Activated naive CD8-positive, alpha-beta T cell (primary cell): ENCODE results near the gene PEX11G.
A peak's percentile ranks its signal among the peaks of the same experiment; 100 is the strongest.

ENCODE experiments used
- H3K27ac Mint-ChIP-seq: one replicate; pipeline ENCODE4 v1.8.0; 2021; ENCODE audit warnings: mixed read lengths
- H3K27me3 Mint-ChIP-seq: one replicate; pipeline ENCODE4 v1.8.0; 2021; ENCODE audit warnings: mixed read lengths
- H3K36me3 Mint-ChIP-seq: one replicate; pipeline ENCODE4 v1.8.0; 2021; ENCODE audit warnings: mixed read lengths
- H3K4me1 Mint-ChIP-seq: one replicate; pipeline ENCODE4 v1.8.0; 2021; ENCODE audit warnings: low read depth, mixed read lengths
- H3K4me3 Mint-ChIP-seq: one replicate; pipeline ENCODE4 v1.8.0; 2021; ENCODE audit warnings: mild to moderate bottlenecking, mixed read lengths
- H3K9me3 Mint-ChIP-seq: one replicate; pipeline ENCODE4 v1.8.0; 2021; ENCODE audit warnings: low read depth, mixed read lengths

PEX11G gene

DNA sequence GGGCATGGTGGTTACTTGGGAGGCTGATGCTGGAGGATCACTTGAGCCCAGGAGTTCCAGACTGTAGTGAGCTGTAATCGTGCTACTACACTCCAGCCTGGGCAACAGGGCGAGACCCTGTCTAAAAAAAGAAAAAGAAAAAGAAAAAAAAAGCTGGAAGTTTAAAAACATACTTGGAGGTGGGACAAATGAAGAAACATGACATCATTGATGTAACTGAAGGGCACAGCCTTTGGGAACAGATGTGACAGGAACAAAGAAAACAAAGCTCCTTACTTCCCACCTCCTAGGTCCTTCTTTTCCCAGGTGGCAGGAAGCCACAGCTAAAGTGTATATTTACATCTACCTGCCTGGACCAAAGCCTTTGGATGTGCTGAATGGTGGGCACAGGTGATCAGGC lies 1.9 kb downstream of the PEX11G start:
- H3K4me3 Mint-ChIP-seq = peak overlapping the region; percentile 42
- peaks cover 22% of the 10 kb centered on the region for H3K4me1 Mint-ChIP-seq
- H3K27me3 Mint-ChIP-seq = no peaks in the 10 kb centered on the region
- no peak overlapping the region for H3K27ac Mint-ChIP-seq
- H3K9me3 Mint-ChIP-seq = no peaks in the 10 kb centered on the region
- no peaks in the 10 kb centered on the region for H3K36me3 Mint-ChIP-seq

DNA sequence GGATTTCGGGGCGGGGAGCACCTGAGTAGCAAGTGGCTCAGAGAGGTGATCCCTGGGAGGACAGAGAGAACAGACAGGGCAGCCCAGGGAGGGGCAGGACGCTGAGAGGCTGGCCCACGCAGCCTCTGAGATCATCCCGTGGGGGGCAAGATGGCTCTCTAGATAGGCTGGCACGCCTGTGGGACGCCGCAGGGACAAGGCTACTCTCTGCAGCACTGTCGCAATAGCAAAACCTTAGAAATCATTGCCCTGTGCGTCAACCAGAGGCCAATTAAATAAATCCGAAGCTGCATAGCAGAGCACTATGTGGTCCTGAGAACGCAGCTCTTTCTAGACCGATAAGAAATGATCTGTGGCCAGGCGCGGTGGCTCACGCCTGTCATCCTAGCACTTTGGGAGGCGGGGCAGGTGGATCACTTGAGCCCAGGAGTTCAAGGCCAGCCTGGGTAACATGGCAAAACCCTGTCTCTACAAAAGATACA lies 5.1 kb downstream of the PEX11G start:
- no peak overlapping the region for H3K4me3 Mint-ChIP-seq
- no peaks in the 10 kb centered on the region for H3K9me3 Mint-ChIP-seq
- no peaks in the 10 kb centered on the region for H3K27me3 Mint-ChIP-seq
- peaks cover 12% of the 10 kb centered on the region for H3K4me1 Mint-ChIP-seq
- no peak overlapping the region for H3K27ac Mint-ChIP-seq
- no peaks in the 10 kb centered on the region for H3K36me3 Mint-ChIP-seq

DNA sequence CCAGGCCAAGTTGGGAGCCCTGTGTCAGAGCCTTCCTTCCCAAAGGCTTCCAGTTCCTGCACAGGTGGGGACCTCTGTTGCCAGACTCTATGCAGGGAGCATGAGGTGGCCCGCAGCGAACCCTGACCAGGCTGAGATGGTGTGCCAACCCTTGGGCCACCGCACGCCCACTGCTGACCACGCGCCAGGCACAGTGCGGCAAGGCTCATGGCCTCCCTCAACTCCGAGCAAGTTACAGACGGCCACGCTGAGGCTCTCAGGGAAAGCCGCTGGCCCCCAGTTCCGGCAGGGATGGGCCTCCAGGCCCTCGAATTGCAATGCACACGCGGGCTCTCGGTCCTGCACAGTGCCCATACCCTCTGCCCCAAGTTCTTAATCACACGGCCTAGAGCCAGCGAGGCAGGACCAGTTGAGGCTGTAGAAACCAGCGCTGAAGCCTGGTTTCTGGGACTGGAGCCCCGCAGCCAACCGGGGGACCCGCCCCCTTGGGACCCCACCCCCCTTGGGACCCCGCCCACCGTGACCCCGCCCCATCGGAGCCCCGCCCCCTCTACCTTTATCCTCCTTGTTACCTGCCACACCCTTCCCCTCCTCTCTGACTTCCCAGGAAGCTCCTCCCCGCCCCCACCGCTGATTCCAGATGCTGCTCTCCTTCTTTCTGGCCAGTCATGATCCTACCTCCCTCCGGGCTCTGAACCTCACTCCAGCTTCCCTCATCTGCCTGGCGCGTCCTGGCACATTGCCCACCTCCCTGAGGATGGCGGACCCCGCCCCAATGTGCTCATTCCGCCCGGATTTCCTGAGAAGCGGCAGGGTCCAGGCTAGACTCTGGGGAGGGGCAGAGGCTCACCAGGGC lies 6.0 kb downstream of the PEX11G start:
- Mint-ChIP-seq H3K27me3 (no peaks in the 10 kb centered on the region), H3K4me1 (peaks cover 12% of the 10 kb centered on the region), H3K4me3 (no peak overlapping the region), H3K36me3 (no peaks in the 10 kb centered on the region), H3K27ac (no peak overlapping the region), H3K9me3 (no peaks in the 10 kb centered on the region)

DNA sequence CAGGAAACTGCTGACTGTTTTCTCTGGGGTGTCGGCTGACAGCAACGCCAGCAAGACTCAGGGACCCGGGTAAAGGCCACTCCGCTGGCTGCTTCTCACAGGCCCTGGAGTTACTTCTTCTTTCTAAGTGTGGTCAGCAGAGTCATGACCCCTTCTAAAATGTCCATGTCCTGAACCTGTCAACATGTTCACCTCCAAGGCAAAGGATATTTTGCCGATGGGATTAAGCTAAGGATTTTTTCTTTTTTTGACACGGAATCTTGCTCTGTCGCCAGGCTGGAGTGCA lies 7.9 kb downstream of the PEX11G start:
- Mint-ChIP-seq H3K9me3 (no peaks in the 10 kb centered on the region), H3K27me3 (no peaks in the 10 kb centered on the region), H3K4me3 (no peak overlapping the region), H3K36me3 (no peaks in the 10 kb centered on the region), H3K27ac (no peak overlapping the region), H3K4me1 (peaks cover 12% of the 10 kb centered on the region)

DNA sequence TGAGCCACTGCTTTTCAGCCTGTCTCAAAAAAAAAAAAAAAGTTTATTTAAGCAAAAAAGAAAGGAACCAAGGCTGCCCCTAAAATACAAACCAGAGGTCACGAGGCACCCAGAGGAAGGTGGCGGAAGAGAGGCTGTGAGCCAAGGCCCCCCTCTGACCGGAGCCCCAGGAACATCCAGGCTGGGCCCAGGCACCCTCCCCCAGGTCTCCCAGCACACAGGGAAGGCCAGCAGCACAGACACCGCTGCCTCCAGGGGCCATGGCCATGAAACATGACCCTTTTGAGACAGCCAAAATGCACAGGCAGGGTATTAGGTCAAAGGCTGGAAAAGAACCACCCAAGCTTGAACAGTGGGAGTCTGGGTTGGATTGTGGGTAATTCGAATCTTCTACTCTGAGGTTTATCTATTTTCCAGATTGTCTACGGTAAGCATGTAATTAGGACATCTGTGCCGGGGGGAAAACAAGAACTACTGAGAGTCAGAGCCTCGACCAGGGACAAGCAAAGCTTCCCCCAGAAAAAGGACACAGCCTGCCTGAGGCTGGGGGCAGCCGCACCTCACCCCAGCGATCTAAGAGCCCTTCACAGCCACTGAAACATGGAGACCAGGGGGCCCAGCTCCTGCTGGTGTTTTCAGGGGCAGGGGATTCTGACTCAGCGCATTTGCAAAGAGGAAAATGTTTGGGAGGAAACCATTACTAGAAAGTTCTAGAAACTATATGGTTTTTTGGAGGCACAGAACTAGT lies 8.4 kb downstream of the PEX11G start:
- Mint-ChIP-seq H3K4me3 (no peak overlapping the region), H3K4me1 (peaks cover 12% of the 10 kb centered on the region), H3K27me3 (no peaks in the 10 kb centered on the region), H3K9me3 (no peaks in the 10 kb centered on the region), H3K27ac (peak overlapping the region; percentile 17), H3K36me3 (no peaks in the 10 kb centered on the region)

DNA sequence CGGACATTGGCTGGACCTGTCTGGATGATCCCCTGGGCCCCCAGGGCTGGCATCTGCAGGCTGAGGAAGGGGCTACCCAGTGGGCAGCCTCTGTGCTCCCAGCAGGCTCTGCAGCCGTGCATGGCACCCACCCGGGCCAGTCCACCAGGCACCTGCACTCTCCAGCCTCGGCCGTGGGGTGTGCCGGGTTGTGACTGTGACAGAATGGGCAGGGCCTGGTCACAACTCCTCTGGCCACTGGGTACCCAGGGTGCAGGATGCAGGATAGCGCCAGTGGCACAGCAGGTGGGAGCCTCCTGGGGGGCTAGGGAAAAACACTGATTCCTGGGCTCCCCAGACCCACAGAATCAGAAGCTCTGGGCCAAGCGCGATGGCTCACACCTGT lies 10.0 kb downstream of the PEX11G start:
- Mint-ChIP-seq H3K27me3 (no peaks in the 10 kb centered on the region), H3K4me1 (peaks cover 9% of the 10 kb centered on the region), H3K4me3 (no peak overlapping the region), H3K9me3 (no peaks in the 10 kb centered on the region), H3K27ac (no peak overlapping the region), H3K36me3 (no peaks in the 10 kb centered on the region)

DNA sequence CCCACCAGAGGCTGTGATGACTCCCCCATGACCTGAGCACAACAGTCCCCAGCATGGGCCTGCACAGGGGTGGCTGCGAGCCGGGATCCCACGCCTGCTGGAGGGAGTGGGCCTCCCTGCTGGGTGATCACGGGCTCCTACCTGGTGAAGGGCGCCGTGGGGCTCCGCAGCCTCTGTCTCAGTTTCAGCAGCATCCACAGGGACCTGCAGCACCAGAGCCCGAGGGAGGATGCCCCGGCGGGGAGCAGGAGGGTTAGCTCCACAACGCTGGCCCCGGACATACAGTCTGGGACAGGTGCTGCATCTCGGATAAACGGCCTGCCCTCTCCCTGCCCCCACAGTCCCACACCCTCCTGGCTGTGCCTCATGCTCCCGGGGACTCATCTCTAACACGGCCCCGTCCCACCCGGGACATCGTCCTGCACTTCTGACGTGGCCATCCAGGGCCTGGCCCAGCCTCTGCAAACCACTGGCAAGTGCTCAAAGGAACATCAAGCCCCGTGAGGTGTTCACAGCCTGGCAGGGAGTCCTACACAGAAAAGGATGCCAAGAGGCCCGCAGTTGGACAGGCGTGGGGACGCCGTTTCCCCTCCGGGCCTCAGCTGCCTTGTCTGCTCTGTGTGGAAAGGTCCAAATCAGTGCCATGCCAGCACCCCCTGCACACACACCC lies 10.5 kb downstream of the PEX11G start:
- no peaks in the 10 kb centered on the region for H3K9me3 Mint-ChIP-seq
- H3K27ac Mint-ChIP-seq = no peak overlapping the region
- no peak overlapping the region for H3K4me3 Mint-ChIP-seq
- H3K27me3 Mint-ChIP-seq = no peaks in the 10 kb centered on the region
- H3K36me3 Mint-ChIP-seq = no peaks in the 10 kb centered on the region
- peaks cover 3% of the 10 kb centered on the region for H3K4me1 Mint-ChIP-seq

DNA sequence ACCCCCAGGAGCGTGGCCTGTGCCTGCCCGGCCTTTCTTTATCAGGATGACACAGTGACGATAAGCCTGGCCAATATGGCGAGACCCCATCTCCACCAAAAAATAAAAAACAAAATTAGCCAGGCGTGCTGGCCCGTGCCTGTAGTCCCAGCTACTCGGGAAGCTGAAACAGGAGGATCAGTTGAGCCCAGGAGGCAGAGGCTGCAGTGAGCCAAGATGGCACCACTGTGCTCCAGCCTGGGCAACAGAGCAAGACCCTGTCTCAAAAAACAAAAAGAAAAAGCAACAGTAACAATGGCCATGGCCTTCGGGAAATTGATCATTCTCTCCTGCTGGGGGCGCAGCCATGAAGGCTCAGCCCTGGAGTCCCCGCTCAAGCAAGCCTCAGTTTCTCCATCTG lies 11.1 kb downstream of the PEX11G start:
- H3K4me1 Mint-ChIP-seq = no peaks in the 10 kb centered on the region
- H3K36me3 Mint-ChIP-seq = no peaks in the 10 kb centered on the region
- H3K9me3 Mint-ChIP-seq = no peaks in the 10 kb centered on the region
- H3K27ac Mint-ChIP-seq = no peak overlapping the region
- no peak overlapping the region for H3K4me3 Mint-ChIP-seq
- no peaks in the 10 kb centered on the region for H3K27me3 Mint-ChIP-seq

DNA sequence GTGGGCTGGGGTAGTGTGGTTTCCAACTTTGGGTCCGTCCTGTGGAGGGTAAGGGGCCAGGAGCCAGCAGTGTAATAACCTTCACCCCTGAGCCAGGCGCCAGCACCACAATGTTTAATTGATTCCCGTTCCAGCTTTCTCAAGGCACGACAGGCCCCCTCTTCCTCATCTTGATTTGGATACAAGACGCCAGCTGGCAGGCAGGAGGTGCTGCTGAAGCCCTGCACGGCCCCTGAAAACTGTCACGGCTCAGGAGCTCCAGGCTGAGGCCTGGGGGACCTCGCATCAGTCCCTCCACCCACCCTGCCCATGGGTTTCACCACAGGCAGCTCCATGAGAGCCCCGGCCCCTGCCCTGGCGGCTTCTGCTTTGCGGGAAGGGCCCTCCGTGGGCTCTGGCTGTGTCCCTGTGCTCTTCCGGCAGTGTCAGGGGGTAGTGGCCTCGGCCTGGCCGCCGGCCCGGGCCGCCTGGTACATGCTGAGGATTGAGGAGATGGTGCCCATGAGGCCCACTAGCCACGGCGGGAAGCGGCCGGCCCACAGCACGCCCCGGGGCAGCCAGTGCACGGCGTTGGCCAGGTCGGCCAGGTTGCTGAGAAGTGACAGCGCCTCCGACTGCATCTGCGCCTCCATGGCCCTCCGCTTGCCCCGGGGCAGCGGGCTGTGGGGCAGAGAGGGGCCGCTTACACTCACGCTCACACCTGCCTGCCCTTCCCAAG lies 11.9 kb downstream of the PEX11G start:
- no peaks in the 10 kb centered on the region for H3K27me3 Mint-ChIP-seq
- H3K36me3 Mint-ChIP-seq = no peaks in the 10 kb centered on the region
- no peak overlapping the region for H3K4me3 Mint-ChIP-seq
- H3K4me1 Mint-ChIP-seq = no peaks in the 10 kb centered on the region
- no peak overlapping the region for H3K27ac Mint-ChIP-seq
- H3K9me3 Mint-ChIP-seq = no peaks in the 10 kb centered on the region

DNA sequence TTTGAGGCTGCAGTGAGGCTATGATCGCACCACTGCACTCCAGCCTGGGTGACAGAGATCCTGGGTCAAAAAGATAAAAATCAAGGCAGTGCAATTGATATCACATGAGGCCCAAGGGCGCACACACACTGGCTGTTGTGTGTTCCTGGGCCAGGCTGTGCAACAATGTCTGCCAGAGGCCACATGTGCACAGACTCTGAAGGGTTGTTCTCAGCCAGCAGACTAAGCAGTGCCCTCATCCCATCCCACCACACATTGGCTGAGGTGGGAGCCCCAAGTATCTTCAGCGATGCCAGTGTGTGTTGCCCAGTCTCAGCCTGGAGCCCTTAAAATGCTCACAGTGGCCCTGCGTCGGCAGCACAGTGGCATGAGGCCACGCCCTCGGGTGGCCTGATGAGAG lies 12.6 kb downstream of the PEX11G start:
- H3K36me3 Mint-ChIP-seq = no peaks in the 10 kb centered on the region
- H3K27ac Mint-ChIP-seq = peak overlapping the region; percentile 41
- no peaks in the 10 kb centered on the region for H3K4me1 Mint-ChIP-seq
- H3K4me3 Mint-ChIP-seq = no peak overlapping the region
- H3K9me3 Mint-ChIP-seq = no peaks in the 10 kb centered on the region
- no peaks in the 10 kb centered on the region for H3K27me3 Mint-ChIP-seq

DNA sequence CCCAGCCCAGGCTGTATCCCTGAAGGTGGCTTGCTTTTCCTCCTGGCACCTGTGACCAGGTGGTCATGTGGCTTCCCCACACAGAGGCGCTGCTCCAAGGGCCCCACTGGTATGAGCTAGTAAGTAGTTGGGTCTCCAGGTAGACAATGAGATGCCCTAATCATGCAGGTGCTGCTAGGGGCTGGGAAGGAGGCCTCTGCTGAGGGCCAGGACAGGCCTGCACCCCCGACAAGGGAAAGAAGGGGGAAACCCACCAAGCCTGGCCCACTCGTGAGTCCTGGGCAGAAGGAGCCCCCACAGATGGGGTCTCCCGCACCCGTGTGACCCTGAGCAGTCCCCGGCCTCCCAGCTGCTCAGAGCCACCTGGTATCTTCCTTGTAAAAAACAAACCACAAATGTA lies 13.2 kb downstream of the PEX11G start:
- no peaks in the 10 kb centered on the region for H3K27me3 Mint-ChIP-seq
- no peaks in the 10 kb centered on the region for H3K4me1 Mint-ChIP-seq
- H3K9me3 Mint-ChIP-seq = no peaks in the 10 kb centered on the region
- no peaks in the 10 kb centered on the region for H3K36me3 Mint-ChIP-seq
- peak overlapping the region; percentile 41 for H3K27ac Mint-ChIP-seq
- H3K4me3 Mint-ChIP-seq = no peak overlapping the region

DNA sequence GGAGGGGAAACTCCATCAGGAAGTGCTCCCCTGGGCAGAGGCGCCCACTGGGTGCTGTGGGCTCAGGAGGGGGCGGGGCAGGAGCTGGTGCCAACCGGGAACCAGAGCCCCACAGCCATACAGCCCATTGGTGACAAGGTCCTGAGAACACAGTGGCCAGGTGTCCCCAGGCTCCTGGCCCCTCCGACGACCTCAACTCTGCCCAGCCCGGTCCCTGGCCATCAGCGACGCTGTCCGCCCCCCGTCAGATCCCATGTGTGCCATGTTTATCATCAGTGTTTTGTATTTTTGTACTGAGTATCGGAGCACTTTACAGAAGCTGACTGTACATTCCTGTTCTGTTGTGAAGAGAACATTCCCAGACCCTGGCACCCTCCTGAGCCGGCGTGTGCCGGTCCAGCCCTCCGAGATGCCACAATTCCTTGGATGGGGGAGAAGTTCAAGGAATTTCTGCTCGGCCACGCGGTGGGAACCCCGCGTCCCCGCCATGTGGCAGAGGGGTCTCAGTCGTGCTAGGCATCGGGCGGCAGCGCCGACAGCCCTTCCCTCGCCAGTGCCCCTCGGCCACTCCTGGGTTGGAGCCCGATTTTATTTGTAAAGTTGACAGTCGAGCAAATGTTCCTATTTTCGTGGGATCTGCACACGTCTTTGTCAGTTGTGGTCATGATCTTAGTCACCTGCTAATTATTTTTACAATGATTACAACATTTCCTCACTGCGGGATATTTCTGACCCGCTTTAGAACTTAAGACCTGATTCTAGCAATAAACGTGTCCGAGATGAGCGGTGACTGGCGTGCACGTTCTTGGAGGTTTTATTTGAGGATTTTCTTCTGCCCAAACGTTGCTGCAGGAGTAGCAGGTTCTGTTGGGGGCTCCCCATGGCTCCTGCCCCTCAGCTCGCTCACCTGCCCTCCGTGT lies 16.9 kb downstream of the PEX11G start:
- Mint-ChIP-seq H3K9me3 (no peaks in the 10 kb centered on the region), H3K27ac (no peak overlapping the region), H3K4me1 (no peaks in the 10 kb centered on the region), H3K36me3 (no peaks in the 10 kb centered on the region), H3K4me3 (no peak overlapping the region), H3K27me3 (no peaks in the 10 kb centered on the region)

DNA sequence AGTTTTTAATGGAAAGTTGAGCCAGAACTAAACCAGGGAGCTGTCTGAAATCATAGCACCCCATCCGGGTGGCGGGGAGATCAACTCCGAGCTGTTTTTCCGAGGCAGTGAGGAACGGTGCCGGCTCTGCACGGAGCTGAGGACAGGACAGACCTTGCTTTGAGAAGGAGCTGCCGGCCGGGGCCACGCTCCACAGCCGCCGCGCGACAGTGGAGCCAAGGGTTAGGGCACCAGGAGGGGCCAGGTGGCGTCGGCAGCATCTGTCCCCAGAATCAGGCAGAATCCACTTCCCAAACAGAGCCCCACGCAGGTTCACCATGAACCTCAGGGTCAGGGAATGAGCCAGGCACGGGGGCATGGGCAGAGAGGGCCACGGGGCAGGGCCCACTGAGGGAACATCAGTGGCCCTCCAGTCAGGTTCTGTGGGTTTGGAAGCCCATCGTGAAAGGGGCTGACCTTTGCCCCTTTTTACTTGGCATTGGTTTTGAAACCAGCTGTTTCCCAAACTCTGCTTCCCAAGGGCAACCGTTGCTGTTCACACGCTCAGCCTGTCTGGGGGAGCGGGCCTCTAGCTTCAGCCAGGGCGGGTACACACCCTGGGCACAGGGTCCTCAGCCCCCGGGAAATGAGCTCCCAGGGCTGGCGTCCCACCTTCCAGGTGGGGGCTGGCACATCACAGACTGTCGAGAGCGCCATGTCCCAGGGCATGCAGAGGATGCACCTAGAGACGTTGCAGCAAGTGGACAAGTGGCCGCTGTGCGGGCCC lies 18.1 kb downstream of the PEX11G start:
- H3K27me3 Mint-ChIP-seq = no peaks in the 10 kb centered on the region
- H3K27ac Mint-ChIP-seq = no peak overlapping the region
- no peak overlapping the region for H3K4me3 Mint-ChIP-seq
- H3K4me1 Mint-ChIP-seq = no peaks in the 10 kb centered on the region
- no peaks in the 10 kb centered on the region for H3K9me3 Mint-ChIP-seq
- no peaks in the 10 kb centered on the region for H3K36me3 Mint-ChIP-seq
